Aorta (tissue), 5 donors: ENCODE results near the gene ANKRD23. TPM values are rescaled to one million over a fixed set of nuclear protein-coding genes. Genes with fewer than 3 reads are reported as not detected.
"Not testable (repeated sequence)": the region's sequence is repeated elsewhere in the genome, so short reads cannot be mapped to it uniquely, and the experiment has no call there.

Source experiments
- ATAC-seq: fragments of 200-7000 bp; cut with Tn5 transposase; one replicate; pipeline ENCODE4 v1.9.1; 2022; ENCODE audit warnings: moderate library complexity; ENCODE audit not compliant: low FRiP score
- DNase-seq, 2 donors: peaks; one replicate each; pipeline ENCODE4 v3.0.0-alpha.2; 2020
- H3K27ac ChIP-seq, 2 donors: one replicate each; pipeline ENCODE4 v1.5.1; 2013; ENCODE audit warnings: low read length in 2 of 2, mild to moderate bottlenecking in 2 of 2, moderate library complexity in 2 of 2, control low read depth in 1 of 2, inconsistent platforms in 1 of 2, low read depth in 1 of 2
- H3K27me3 ChIP-seq, 2 donors: one replicate each; pipeline ENCODE4 v1.6.1; 2013; ENCODE audit warnings: control low read depth in 1 of 2, low read length in 1 of 2, mild to moderate bottlenecking in 1 of 2, moderate library complexity in 1 of 2; ENCODE audit not compliant: insufficient read depth in 2 of 2, control insufficient read depth in 1 of 2
- H3K36me3 ChIP-seq, 2 donors: one replicate each; pipeline ENCODE4 v1.6.1; 2013; ENCODE audit warnings: control low read depth in 1 of 2, low read length in 1 of 2, mild to moderate bottlenecking in 1 of 2; ENCODE audit not compliant: insufficient read depth in 2 of 2, control insufficient read depth in 1 of 2
- H3K4me1 ChIP-seq, 2 donors: one replicate each; pipeline ENCODE4 v1.6.1; 2013; ENCODE audit warnings: low read length in 2 of 2, control low read depth in 1 of 2, mild to moderate bottlenecking in 1 of 2, moderate library complexity in 1 of 2; ENCODE audit not compliant: insufficient read depth in 2 of 2, control insufficient read depth in 1 of 2
- H3K4me3 ChIP-seq, 2 donors: one replicate each; pipeline ENCODE4 v1.5.1; 2013; ENCODE audit warnings: low read length in 2 of 2, control low read depth in 1 of 2, mild to moderate bottlenecking in 1 of 2
- H3K9me3 ChIP-seq: one replicate; pipeline ENCODE4 v1.6.1; 2013; ENCODE audit warnings: mild to moderate bottlenecking, low read length; ENCODE audit not compliant: control insufficient read depth
- WGBS, 2 donors: extraction: QIAGEN DNeasy Blood & Tissue Kit; methylation state at CpG; one replicate each; pipeline ENCODE4 v1.1.7; 2013; 5-methylcytosine and 5-hydroxymethylcytosine counted together
- intact Hi-C, 2 donors: fragments of 100-400 bp; cut with DNase I; formaldehyde crosslinking; loops; one replicate each; pipeline versions ENCODE4 v1.14.2 to v1.15.0; 2022
- polyA plus RNA-seq, 2 donors: library from polyadenylated mRNA; stranded (reverse); fragments of 200-250 nt; gene quantifications; one replicate each; pipeline ENCODE4 v1.2.3, GENCODE V29; 2013
- total RNA-seq, 2 donors: library from RNA; stranded (reverse); fragmentation: NEBNext Ultra II Directional; extraction: Animal tissue kit (Norgen Biotek cat#: 25700); gene quantifications; one replicate each; pipeline ENCODE4 v1.2.1, GENCODE V29; 2021
- donor health status: healthy with polysubstance abuse.
- donor health status: Bipolar disorder and iron deficiency.
- donor health status: DM: no; HTN: no; CAD: no.
- donor health status: DM: no; HTN: no; CAD: no.
- donor health status: DM: yes; HTN: yes; CAD: no.

The ANKRD23 gene
- total and polyA plus RNA-seq, 4 donors = 4.6 to 5.4 (median 5.3) TPM; not detected in 1

DNA sequence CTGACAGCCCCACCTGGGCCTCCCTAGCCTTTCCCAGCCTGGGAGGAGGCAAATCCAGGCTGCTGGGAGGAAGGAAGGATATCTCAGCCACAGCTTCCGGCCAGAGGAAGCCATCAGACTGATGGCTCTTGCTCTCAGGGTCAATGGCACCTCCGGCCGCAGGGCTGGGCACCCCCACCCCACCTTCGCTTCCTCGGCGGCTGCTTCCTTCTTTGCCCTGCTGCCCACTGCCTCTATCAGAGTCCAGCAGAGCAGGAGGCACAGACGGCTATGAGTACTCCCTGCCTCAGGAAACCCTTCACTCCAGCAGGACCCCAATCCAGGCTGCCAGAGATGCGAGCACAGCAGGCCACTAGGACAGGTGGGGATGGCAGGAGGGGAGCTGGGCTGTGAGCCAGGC, 22.8 kb upstream of the ANKRD23 start:
- H3K27me3 ChIP-seq = no peaks in the 10 kb centered on the region
- H3K27ac ChIP-seq = no peak overlapping the region
- H3K4me1 ChIP-seq = no peaks in the 10 kb centered on the region
- no peaks in the 10 kb centered on the region for H3K9me3 ChIP-seq
- no peak for ATAC-seq
- peaks cover 0 to 17% of the 10 kb centered on the region in 2 donors for H3K36me3 ChIP-seq
- H3K4me3 ChIP-seq = no peak overlapping the region
- intact Hi-C loops = no loop called here
- no peak for DNase-seq
- 64 to 77% methylated on average over 8 of the region's 8 CpGs for WGBS, 2 donors

DNA sequence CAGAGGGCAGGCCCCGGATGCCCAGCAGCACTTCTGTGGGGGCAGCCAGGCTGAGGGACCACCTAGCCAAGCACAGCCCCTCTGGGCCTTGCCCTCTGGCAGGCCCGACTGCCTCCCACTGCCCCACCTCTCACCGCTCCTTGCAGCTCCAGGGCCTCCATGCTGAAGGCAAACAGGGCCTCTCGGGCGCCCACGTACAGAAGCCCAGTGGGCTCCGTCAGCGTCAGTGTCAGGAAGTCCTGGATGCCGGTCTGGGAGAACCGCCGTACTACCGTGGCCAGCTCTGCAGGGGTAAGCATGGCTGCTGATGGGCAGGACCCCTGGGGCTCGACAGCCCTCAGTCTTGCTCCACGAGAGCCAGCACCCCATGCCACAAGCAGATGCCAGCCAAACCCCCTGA, 22.3 kb upstream of the ANKRD23 start:
- Histone ChIP-seq H3K27me3 (no peaks in the 10 kb centered on the region), H3K36me3 (peaks cover 0 to 20% of the 10 kb centered on the region in 2 donors), H3K4me1 (no peaks in the 10 kb centered on the region), H3K27ac (no peak overlapping the region), H3K4me3 (no peak overlapping the region), H3K9me3 (no peaks in the 10 kb centered on the region)
- WGBS, 2 donors = 71 to 74% methylated on average over 13 to 14 of the region's 14 CpGs
- peak in 1 of 2 donors; percentile 45 for DNase-seq
- no peak for ATAC-seq
- intact Hi-C loops = no loop called here

DNA sequence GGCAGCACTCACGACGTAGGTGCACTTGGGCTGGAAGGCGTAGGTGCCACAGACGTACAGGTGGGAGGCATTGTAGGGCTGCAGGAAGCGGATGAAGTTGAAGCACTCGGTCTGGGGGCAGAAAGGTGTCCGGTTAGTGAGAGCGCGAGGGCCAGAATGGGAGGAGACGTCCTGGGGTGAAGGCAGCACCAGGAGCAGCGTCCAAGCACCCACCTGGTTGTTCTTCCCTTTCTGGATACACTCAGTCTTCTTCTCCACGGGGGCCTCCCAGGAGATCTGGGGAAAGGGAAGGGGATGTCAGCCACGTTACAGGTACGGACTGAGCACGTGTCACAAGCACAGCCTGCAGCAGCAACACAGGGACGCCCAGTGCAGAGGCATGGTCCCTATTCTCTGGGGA, 21.8 kb upstream of the ANKRD23 start:
- Histone ChIP-seq H3K27ac (no peak overlapping the region), H3K4me1 (no peaks in the 10 kb centered on the region), H3K27me3 (no peaks in the 10 kb centered on the region), H3K9me3 (no peaks in the 10 kb centered on the region), H3K36me3 (peaks cover 0 to 22% of the 10 kb centered on the region in 2 donors), H3K4me3 (no peak overlapping the region)
- DNase-seq (no peak), ATAC-seq (no peak)
- intact Hi-C loops = no loop called here
- WGBS, 2 donors = 73% methylated on average over 16 of the region's 16 CpGs

DNA sequence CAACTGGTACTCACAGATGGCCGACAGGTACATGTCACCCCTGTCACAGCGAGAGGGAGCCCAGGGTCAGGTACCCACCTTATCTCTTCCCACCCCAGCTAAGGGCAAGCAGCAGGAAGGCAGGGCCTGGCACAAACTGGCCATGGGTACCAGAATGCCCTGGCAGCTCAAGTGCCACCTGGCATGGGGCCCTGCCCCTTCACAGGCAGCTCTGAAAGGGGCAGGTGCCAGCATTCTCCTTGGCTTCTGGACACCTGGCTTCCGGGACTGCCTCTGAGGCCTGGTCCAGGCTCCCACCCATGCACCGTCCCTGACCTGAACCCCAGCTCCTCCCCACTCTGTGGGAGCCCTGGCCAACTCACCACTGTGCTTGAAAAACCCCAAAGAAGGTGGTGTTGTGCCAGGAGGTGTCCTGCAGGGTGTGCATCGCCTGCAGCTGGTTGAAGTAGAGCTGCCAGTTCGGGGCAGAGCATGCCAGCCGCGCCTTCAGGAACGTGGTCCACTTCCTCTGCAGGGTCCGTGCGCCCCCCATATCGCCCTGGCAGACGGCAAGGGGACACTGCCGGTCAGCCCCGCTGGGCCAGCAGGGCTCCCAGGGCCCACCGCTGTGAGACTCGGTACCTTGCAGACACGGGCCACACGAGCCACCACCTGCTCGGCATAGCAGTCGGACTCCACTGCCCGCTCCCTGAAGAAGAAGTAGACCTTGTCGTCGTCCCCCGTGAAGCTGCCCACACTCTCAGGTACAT, 20.7 kb upstream of the ANKRD23 start:
- peak in 1 of 2 donors; percentile 48 for DNase-seq
- Histone ChIP-seq H3K4me1 (no peaks in the 10 kb centered on the region), H3K27me3 (no peaks in the 10 kb centered on the region), H3K36me3 (peaks cover 0 to 22% of the 10 kb centered on the region in 2 donors), H3K4me3 (no peak overlapping the region), H3K9me3 (no peaks in the 10 kb centered on the region), H3K27ac (no peak overlapping the region)
- WGBS, 2 donors = 72% methylated on average over 25 of the region's 25 CpGs
- intact Hi-C loops = no loop called here
- ATAC-seq = no peak

DNA sequence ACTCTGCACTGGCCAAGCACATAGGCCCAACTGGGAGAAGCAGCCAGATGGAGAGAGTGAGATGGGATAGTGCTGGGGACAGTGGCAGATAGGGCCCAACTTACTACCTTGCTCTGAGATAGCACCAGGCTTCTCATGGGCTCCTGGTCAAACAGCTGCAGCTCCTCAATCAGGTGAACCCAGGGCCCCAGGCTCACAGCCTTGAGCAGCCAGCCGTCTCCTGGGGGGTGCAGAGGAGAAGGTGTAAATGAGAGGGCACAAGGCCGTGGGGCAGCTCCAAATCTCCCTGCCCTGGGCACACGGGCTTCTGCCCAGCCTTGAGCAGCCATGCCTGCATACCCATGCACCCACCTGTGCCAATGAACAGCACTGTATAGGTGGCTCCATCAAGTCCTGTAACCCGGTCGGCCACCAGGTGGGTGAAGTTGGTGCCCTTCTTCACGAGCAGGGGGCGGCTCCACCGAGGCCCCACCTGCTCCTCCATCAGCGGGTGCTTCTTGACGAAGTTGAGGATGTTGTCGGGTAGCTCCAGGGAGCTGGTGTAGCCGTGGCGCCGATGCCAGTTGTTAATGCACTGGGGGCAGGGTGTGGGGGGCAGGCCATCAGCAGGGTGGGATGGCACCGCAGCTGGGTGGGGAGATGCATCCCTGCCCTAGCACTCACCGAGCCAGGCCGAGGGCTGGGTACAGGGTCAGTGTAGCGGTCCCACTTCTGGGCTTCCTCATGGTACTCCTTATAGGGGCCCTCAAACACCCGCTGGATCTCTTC, 19.9 kb upstream of the ANKRD23 start:
- DNase-seq = no peak
- peaks cover 0 to 22% of the 10 kb centered on the region in 2 donors for H3K36me3 ChIP-seq
- H3K27me3 ChIP-seq = no peaks in the 10 kb centered on the region
- 79 to 85% methylated on average over 19 of the region's 19 CpGs for WGBS, 2 donors
- H3K27ac ChIP-seq = no peak overlapping the region
- intact Hi-C loops = no loop called here
- ATAC-seq = no peak
- no peaks in the 10 kb centered on the region for H3K4me1 ChIP-seq
- no peaks in the 10 kb centered on the region for H3K9me3 ChIP-seq
- H3K4me3 ChIP-seq = no peak overlapping the region

DNA sequence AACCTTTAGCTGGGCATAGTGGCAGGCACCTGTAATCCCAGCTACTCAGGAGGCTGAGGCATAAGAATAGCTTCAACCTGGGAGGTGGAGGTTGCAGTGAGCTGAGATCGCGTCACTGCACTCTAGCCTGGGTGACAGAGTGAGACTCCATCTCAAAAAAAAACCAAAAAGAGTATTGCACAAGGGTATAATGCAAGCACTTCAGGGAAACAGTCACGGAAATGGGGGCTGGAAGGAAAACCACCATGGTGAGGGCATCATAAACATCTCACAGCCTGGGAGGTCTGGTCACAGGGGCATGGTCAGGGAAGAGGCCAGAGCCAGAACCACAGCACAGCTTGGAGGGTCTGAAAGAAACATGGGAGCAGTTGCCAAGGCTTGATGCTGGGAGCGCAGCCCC, 19.2 kb upstream of the ANKRD23 start:
- peaks cover 0 to 22% of the 10 kb centered on the region in 2 donors for H3K36me3 ChIP-seq
- 86 to 94% methylated on average over 4 of the region's 4 CpGs for WGBS, 2 donors
- H3K4me3 ChIP-seq, H3K27me3 ChIP-seq, H3K27ac ChIP-seq, ATAC-seq, H3K4me1 ChIP-seq, DNase-seq, H3K9me3 ChIP-seq, intact Hi-C loops: not testable (repeated sequence)

DNA sequence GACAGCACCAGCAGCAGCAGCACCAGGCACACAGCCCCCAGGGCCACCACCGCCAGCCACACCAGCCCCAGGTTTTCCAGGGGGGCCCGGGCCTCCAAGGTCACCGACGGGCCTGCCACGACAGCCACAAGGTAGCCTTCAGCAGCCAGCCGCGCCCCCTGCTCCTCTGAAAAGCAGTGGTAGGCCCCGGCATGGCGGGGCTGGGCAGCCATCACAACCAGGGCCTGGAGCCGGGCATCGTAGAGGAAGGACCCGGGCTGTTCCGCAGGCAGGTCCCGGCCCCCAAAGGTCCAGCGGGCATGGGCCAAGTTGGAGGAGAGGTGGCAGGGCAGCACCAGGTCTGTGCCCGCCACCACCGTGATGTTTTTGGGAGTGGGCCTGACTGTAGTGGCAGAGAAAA, 17.3 kb upstream of the ANKRD23 start:
- intact Hi-C loops = no loop called here
- H3K36me3 ChIP-seq = peaks cover 0 to 22% of the 10 kb centered on the region in 2 donors
- H3K4me3 ChIP-seq = no peak overlapping the region
- peak; percentile 47 to 76 for DNase-seq
- no peak overlapping the region for H3K27ac ChIP-seq
- H3K27me3 ChIP-seq = no peaks in the 10 kb centered on the region
- WGBS, 2 donors = 85 to 88% methylated on average over 16 to 17 of the region's 17 CpGs
- ATAC-seq = no peak
- no peaks in the 10 kb centered on the region for H3K9me3 ChIP-seq
- H3K4me1 ChIP-seq = no peaks in the 10 kb centered on the region

DNA sequence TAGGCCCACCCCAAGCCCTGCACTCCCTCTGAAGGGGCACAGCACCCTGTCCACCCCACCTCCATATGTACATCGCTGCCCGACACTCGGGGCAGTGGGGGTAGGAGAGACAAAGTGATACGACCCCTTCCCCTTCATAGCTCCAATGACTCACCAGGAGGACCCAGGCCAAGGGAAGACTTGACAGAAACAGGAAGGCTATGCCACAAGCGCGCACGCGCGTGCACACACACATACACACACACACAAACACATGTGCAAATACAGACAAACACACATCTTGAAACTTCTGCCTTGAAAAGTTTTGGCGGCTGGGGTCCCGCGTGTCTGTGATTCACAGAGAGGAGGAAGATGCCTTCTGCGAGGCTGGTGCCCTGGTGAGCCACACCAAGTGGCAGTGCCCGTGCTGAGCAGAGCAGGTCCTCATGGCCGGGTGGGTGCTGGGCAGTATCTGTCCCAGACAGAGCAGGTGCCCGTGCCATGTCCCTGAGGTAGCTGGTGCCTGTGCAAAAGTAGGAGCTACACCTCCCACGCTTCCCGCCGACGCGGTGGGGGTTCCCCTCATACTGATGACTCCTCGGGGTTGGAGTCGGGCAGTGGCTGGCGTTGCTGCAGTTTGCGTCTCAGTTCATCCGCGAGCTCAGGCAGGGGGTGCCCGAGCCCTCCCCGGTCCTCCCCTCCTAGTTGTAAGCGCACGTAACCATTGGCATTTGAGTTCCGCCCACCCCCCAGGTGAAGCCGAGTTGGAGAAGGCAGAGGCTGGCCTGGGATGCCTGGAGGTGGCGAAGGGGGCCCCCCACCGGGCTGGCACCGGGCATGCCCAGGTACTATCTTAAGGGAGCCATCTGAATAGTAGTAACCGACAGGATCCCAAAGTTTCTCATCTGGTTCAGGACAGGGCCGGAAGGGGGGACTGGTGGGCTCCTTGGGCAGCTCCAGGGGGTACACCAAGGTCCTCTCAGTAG, 16.5 kb upstream of the ANKRD23 start:
- no peaks in the 10 kb centered on the region for H3K9me3 ChIP-seq
- H3K27ac ChIP-seq = no peak overlapping the region
- H3K27me3 ChIP-seq = no peaks in the 10 kb centered on the region
- no peak for ATAC-seq
- peaks cover 0 to 19% of the 10 kb centered on the region in 2 donors for H3K36me3 ChIP-seq
- no peak overlapping the region for H3K4me3 ChIP-seq
- DNase-seq = peak in 1 of 2 donors; percentile 53
- intact Hi-C loops = no loop called here
- WGBS, 2 donors = 62 to 64% methylated on average over 38 of the region's 38 CpGs
- H3K4me1 ChIP-seq = no peaks in the 10 kb centered on the region
